SIG-M5 (cell line): ENCODE measurements around the gene NT5DC2.

Source experiments
- DNase-seq: peaks from one replicate; lab custom pipeline; 2025; lab: John Stamatoyannopoulos, UW

Gene NT5DC2

DNA sequence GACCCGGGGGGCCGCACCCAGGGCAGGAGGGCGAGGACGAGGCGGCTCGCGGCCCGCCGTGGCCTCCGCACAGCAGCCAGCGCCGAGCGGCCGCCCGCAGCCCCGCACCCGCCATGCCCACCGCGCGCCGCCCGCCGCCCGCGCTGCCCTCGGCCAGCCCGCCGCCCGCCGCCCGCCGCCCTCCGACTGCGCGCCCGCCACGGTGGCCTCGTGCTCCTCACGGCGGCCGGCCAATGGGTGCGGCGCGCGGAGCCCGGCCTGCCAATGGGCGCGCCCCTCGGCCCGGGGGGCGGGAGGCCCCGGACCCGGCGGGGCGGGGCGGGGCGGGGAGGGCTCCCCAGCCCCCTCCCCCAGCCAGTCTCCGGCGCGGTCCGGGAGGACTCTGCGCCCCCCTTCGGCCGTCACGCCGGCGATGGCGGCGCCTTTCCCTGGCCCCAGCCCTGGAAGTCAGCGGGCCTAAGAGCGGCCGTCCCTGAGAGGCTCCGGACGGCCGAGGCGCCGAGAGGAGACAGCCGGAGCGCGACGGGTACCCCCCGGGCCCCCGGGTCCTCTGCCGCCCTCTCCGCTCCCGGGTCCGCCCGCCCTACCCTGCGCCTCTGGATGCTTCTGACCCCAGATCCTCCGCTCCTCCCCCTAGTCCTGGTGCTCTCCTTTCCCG lies at the start of gene NT5DC2:
Gene NT5DC2, minus strand, starts transcription at position 235 of the 658 bp plus-strand sequence. Its CDS starts 120 bp downstream, at position 115.
- no peak for DNase-seq

DNA sequence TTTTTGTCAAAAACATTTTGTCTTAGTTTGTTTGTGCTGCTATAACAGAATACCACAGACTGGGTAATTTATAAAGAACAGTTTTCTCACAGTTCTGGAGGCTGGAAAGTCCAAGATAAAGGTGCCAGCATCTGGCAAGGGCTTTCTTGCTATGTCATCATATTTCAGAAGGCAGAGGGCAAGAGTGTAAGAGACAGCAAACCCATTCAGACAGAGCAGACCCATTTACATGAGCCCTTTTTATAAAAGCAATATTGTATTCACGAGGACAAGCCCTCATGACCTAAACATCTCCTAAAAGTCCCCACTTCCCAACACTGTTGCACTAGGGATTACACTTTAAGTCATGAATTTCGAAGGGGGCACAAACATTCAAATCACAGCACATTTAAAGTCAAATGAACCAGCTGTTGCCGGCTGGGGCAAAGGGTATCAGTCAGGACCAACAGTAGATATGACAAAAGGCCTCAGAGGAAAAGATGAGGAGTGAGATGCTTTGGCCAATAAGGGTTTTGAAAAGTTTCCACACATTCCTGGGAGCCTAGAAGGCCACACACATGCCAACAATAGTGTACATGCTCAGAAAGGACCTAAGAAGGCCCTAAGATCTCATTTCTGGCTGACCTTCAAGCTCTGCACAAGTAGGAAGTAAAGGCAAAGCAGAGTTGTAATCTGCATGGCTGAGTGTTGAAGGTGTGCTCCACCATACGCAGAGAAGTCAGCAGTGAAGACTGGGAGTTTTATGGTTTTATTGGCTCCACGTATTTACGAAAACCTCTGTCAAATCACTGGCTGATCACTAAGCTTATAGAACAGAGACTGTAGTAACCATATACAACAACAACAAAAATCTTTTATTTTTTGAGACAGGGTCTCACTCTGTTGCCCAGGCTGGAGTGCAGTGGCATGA lies 40.7 kb upstream of the NT5DC2 start:
- no peak for DNase-seq

- DNase-seq = no peak
Observed at GRCh38 chr3:52572221-52572620, 38.6 kb upstream of the NT5DC2 start.

GRCh38 chr3:52570076-52570475 lies 36.4 kb upstream of the NT5DC2 start:
- no peak for DNase-seq

DNA sequence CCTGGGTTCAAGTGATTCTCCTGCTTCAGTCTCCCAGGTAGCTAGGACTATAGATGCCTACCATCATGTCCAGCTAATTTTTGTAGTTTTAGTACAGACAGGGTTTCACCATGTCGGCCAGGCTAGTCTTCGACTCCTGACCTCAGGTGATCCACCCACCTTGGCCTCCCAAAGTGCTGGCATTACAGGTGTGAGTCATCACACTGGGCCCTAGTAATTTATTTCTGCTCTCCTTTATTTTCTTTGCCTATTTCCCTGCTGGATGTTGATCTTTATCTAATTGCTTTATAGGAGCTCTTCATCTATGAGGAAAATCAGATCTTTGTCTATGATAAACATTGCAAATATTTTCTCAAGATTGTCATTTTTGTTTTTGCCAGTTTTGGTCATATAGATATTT lies 34.4 kb upstream of the NT5DC2 start:
- DNase-seq = no peak

GRCh38 chr3:52563984-52564383 lies 30.3 kb upstream of the NT5DC2 start:
- no peak for DNase-seq

GRCh38 chr3:52561028-52561747 lies 27.5 kb upstream of the NT5DC2 start:
- no peak for DNase-seq

- DNase-seq = no peak
Observed at GRCh38 chr3:52558436-52558835, 24.8 kb upstream of the NT5DC2 start.

DNA sequence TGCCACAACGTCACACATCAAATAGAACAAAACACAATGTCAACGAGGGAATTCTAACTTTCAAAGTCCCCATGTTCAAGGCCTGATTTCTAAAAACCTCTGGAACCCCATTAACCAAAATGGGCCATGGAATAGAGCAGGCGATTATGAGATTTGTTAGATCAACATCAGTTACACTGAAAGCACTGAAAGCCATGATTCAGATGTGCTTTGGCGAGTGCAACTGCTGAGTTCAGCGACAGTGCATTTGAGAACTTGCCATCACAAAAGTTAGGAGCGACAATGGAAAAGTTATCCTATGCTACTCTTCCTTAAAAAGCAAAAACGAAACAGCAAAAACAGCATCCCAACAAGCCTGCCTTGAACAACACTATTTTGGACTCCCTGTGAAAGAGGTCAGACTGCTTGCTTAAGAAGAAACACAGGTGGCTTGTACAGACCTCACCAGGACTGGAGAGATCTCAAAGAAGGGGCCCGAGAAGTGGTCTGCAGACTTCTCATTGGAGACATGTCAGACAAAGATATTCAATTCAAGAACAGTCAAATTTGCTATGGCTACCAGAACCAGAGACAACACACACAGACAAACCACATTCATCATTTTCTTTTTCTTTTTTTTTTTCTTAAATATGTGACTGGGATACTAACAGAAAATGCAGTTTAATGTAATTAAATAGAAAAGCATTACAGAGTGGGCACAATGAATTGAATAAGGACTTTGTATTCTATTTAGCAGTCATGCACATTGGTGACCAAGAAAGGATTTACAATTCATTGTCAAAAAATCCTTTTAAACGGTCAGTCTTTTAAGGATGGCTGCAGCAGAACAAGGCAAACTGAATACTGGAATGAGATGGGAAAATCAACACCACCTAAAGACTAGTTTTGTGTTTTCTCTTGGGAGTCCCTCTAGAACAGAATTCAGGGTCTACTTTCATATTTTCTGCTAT lies 23.6 kb upstream of the NT5DC2 start:
- DNase-seq = no peak

DNA sequence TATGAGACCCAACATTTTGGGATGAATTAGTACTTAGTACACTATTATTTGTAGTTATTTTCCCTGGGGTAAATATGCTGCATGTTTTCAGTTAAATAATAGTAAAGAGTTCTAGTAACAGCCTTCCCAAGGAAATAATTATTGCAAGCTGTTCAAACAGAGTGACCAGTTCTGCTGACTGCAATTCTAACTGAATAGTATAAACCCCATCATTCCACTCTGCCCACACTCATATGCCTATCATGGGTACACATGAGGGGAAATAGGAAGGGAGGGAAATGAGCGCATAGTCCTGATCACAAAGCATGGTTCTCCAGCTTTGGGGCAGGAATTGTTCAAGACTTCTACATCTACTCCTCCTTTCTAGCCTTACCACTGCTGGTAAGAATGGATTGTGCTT lies 21.4 kb upstream of the NT5DC2 start:
- no peak for DNase-seq

- DNase-seq = no peak
Observed at GRCh38 chr3:52554026-52554755, 20.5 kb upstream of the NT5DC2 start.

- no peak for DNase-seq
Observed at GRCh38 chr3:52552089-52552488, 18.4 kb upstream of the NT5DC2 start.

GRCh38 chr3:52551118-52551517 lies 17.5 kb upstream of the NT5DC2 start:
- DNase-seq = no peak

DNA sequence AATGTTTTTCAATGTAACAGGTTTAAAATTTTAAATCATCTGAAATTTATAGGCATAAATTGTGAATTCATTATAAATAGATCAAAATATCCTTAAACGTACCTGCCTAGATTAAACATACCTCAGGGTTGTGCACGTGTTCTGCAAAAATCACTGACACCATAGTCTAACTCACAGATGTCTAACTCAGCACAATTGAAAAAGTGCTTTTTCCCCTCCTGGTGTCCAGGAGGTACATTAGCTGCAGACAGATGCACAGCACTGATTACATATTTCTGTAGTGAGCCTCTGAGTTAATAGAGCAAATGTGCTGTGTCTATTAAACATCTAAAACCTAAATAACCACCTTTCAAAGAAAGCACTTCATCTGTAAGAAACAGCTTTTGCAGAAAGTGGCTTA lies 13.5 kb upstream of the NT5DC2 start:
- DNase-seq = no peak

DNA sequence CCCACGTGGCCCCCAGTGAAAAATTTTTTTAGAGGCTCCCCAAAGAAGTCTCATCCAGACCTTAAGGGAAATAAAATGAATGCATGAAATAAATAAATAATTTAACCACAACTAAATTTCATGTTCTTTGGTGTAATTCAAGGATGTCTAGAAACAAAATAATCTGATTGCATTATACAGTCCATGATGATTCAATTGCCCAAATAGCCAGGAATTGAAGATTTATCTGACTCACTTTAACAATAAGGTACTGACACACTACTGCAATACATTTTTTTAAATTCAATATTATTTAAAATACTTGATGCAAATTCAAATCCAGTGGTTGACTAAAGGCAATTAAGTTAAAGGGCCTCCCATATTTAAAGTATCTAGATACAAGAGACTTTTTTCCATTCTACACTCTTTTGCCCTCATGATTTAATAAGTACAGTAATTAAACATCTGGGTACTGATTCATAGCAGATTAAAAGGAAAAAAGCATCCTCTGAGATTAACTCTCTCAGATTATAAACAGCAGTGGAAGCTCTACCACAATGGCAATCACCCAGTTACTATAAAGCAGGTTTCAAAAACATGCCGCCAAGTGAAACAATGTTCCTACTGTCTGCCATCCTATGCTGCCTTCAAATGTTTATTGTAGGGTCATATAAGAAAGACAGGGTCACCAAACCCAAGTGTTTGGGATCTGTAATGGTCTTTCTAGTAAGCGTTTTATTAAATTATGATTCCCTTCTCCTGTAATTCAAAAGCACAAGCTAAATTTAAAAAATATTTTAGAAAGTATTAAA lies 12.6 kb upstream of the NT5DC2 start:
- no peak for DNase-seq

DNA sequence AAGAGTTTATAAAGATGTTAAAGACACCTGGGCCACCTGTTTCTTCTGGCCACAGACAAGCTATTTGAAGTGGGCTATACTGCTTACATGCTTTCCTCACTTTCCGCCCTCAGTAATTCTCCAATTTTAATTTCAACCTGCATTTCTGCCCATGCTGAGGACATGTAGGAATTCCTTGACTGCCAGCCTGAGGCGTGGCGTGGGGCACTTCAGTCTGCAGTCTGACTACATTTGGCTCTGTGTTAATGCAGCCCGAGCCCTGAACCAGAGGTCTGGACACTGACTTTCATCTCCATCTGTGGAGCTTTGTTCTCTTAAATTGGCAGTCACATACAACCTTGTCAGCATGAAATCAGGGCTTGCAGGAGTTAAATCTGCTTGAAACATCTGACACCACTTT lies 11.3 kb upstream of the NT5DC2 start:
- DNase-seq = no peak

DNA sequence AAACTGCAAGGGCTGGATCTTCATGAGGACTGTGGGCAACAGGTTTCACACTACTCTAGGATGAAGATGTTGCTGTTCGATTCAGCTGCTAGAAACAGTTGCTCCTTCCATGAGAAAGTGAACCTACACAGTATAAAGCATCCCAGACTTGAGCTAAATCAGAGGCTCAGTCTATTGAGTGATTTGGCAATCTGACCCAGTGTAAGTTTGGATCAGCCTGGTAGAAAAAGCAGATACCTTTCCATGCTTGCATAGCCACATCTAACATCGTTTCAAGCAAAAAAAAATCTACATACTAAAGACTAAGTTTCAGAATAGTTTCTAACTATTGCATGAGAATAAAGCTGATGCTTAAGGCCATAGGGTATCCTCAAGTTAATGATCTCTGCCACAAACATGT lies 7.4 kb upstream of the NT5DC2 start:
- no peak for DNase-seq

DNA sequence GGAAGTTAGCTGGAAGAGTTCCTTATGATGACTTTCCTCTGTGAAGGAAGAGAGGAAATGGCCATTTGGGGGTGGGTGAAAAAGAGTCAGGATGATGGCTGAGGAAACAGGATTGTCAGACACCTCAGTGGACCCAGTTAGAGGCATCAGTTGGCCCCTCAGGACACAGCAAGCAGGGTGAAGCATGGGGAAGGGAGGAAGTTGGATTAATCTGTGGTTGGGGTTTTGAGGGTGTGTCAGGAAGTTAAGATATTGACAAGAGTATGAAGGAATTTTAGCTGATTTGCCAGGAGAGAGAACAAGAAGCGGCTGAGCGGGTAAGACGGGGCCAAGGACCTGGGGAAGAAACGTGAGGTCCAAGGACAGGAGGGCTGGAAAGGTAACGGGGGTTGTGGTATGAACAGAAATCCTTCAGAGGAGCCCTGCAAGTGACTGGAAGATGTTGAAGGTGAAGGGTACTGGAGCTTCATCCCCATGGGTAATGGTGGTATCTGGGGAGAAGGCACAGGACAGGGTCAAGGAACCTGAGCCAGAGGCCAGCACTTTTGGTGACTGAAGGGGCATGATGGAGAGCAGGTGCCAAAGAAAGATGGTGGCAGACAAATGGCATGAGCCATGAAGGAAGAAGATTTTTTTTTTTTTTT lies 5.5 kb upstream of the NT5DC2 start:
- DNase-seq = no peak

DNA sequence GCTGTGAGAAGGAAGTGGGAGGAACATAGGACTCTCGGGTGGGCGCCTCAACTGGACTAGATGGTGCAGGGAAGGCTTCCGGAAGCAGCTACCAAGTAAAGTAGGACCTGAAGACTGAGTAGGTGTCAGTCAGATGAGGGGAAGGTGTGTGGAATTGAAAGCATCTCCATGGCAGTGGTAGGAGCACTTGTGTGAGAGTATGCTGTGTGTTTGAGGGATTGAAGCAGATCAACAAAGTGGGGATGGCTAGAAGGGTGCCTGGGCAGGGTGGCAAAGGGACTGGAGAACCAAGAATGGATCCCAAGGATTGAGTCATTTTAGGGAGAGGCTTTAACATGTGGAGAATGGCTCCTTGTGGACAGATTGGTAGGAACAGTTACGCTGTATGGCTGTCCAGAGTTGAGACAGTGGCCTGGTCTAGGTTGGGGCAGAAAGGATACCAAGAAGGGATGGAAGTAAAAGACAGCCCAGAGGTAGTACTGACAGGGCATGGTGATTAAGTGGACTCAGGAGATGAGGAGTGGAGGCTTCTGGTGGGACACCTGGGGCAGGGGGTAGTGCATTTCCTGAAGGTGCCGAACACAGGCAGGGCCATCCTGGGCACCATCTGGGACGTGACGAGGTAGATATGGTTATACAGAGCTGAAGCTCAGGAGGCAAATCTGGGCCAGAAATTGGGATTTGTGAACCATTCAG lies 4.2 kb upstream of the NT5DC2 start:
- DNase-seq = no peak
